Osteoblast (primary cell): ENCODE measurements around the gene TYMS. TPM values are rescaled to one million over a fixed set of nuclear protein-coding genes. Genes with fewer than 3 reads are reported as not detected.

Experiments
- DNase-seq: peaks from one replicate; pipeline ENCODE4 v3.0.0; 2011; ENCODE audit warnings: low spot score, mixed read lengths; ENCODE audit not compliant: insufficient read length; ENCODE audit errors: missing footprints
- H2AFZ ChIP-seq: 2 replicates; pipeline ENCODE4 v1.6.0; 2011; ENCODE audit warnings: mild to moderate bottlenecking, low read length
- H3K27ac ChIP-seq: 2 replicates; pipeline ENCODE4 v1.5.1; 2011; ENCODE audit warnings: mild to moderate bottlenecking, low read depth, low read length, moderate library complexity
- H3K27me3 ChIP-seq: 2 replicates; pipeline ENCODE4 v1.6.0; 2012; ENCODE audit warnings: mild to moderate bottlenecking, control low read depth, inconsistent platforms, low read length, moderate library complexity; ENCODE audit not compliant: insufficient read depth
- H3K36me3 ChIP-seq: 2 replicates; pipeline ENCODE4 v1.5.1; 2011; ENCODE audit warnings: mild to moderate bottlenecking, low read length, control low read depth, moderate library complexity; ENCODE audit not compliant: insufficient read depth
- H3K4me1 ChIP-seq: 2 replicates; pipeline ENCODE4 v1.5.1; 2011; ENCODE audit warnings: mild to moderate bottlenecking, low read length, control low read depth, moderate library complexity; ENCODE audit not compliant: insufficient read depth
- H3K4me2 ChIP-seq: 2 replicates; pipeline ENCODE4 v1.6.0; 2011; ENCODE audit warnings: mild to moderate bottlenecking, low read length; ENCODE audit not compliant: insufficient read depth
- H3K4me3 ChIP-seq: fragments of 200-600 bp; sonication (generic); 3 replicates; pipeline ENCODE4 v1.5.1; 2012; ENCODE audit warnings: mild to moderate bottlenecking, low read length, inconsistent platforms; ENCODE audit not compliant: insufficient read depth
- H3K79me2 ChIP-seq: 2 replicates; pipeline ENCODE4 v1.6.0; 2012; ENCODE audit warnings: mild to moderate bottlenecking, low read length, control low read depth, inconsistent platforms; ENCODE audit not compliant: insufficient read depth
- H3K9me3 ChIP-seq: 2 replicates; pipeline ENCODE4 v1.5.1; 2011; ENCODE audit warnings: low read depth, low read length, control low read depth
- H4K20me1 ChIP-seq: 2 replicates; pipeline ENCODE4 v1.6.0; 2012; ENCODE audit warnings: mild to moderate bottlenecking, low read length, control low read depth; ENCODE audit not compliant: insufficient read depth
- CTCF ChIP-seq: IDR thresholded peaks from 2 replicates; pipeline ENCODE4 v1.5.1; 2011; ENCODE audit warnings: mild to moderate bottlenecking, low read depth, low read length, moderate library complexity; ENCODE audit errors: extremely low read depth
- total RNA-seq: library from RNA; depleted of rRNA; stranded (reverse); fragments of >200 nt; gene quantifications from 2 replicates; pipeline ENCODE4 v1.2.3, GENCODE V29; 2012

The TYMS gene
- total RNA-seq, 1 donor = 4.7 TPM

DNA sequence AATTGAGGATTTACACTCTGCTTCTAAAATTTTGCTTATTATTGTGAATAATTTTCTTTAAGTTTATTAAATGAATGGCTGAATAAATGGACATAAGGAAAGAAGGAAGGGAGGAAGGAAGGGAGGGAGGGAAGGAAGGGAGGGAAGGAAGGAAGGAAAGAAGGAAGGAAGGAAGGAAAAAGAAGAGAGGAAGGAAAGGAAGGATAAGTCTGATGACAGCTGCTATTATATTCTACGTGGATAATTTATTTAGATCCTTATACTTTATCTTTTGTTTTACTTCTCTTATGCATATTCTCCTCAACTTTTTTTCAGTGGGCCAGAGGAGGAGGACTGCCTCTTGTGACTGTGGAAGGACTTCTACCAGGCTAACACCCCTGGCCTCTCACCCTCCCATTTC is 43.3 kb upstream of the TYMS start:
- no peak overlapping the region for H3K4me3 ChIP-seq
- no peaks in the 10 kb centered on the region for H3K36me3 ChIP-seq
- H3K27ac ChIP-seq = no peak overlapping the region
- peaks cover 5% of the 10 kb centered on the region for H3K4me1 ChIP-seq
- no peaks in the 10 kb centered on the region for H4K20me1 ChIP-seq
- H3K4me2 ChIP-seq = no peak overlapping the region
- no peak overlapping the region for H2AFZ ChIP-seq
- TF ChIP-seq CTCF = no peak
- peaks cover 5% of the 10 kb centered on the region for H3K27me3 ChIP-seq
- no peak for DNase-seq
- H3K9me3 ChIP-seq = no peaks in the 10 kb centered on the region
- H3K79me2 ChIP-seq = no peaks in the 10 kb centered on the region

GRCh38 chr18:615092-615521 is 42.3 kb upstream of the TYMS start:
- H3K4me3 ChIP-seq = no peak overlapping the region
- no peak overlapping the region for H3K27ac ChIP-seq
- no peak for TF ChIP-seq CTCF
- peaks cover 5% of the 10 kb centered on the region for H3K4me1 ChIP-seq
- H2AFZ ChIP-seq = no peak overlapping the region
- H3K27me3 ChIP-seq = peaks cover 7% of the 10 kb centered on the region
- DNase-seq = no peak
- no peaks in the 10 kb centered on the region for H3K9me3 ChIP-seq
- no peaks in the 10 kb centered on the region for H4K20me1 ChIP-seq
- no peaks in the 10 kb centered on the region for H3K79me2 ChIP-seq
- no peaks in the 10 kb centered on the region for H3K36me3 ChIP-seq
- no peak overlapping the region for H3K4me2 ChIP-seq

DNA sequence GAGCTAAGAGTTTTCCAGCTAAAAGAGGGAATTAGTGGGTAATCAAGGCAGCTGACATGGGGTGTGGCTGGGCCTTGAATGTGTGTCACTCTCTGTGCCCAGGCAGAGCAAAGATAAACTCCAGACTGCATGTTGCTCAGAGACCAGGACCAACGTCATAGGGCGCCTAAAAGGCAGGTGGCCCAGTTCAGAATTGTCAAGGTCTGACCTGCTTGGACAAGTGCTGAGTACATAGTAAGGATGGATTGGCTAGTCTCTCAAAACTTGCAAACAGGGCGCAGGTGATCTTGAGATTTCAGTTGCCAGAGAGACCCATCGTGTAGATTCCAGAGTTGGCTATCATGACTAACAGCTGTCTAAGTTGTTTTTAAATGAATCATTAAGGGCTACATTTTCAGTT is 41.7 kb upstream of the TYMS start:
- H3K27ac ChIP-seq = no peak overlapping the region
- no peak overlapping the region for H3K4me2 ChIP-seq
- peak; percentile 29 for DNase-seq
- no peaks in the 10 kb centered on the region for H4K20me1 ChIP-seq
- H3K27me3 ChIP-seq = peaks cover 10% of the 10 kb centered on the region
- H3K79me2 ChIP-seq = no peaks in the 10 kb centered on the region
- H2AFZ ChIP-seq = no peak overlapping the region
- peaks cover 5% of the 10 kb centered on the region for H3K4me1 ChIP-seq
- TF ChIP-seq CTCF = no peak
- no peaks in the 10 kb centered on the region for H3K9me3 ChIP-seq
- H3K4me3 ChIP-seq = no peak overlapping the region
- H3K36me3 ChIP-seq = no peaks in the 10 kb centered on the region

GRCh38 chr18:616380-616995 is 41.0 kb upstream of the TYMS start:
- H3K4me1 ChIP-seq = peaks cover 7% of the 10 kb centered on the region
- H3K27ac ChIP-seq = no peak overlapping the region
- H3K79me2 ChIP-seq = no peaks in the 10 kb centered on the region
- no peaks in the 10 kb centered on the region for H3K9me3 ChIP-seq
- no peaks in the 10 kb centered on the region for H3K36me3 ChIP-seq
- peaks cover 9% of the 10 kb centered on the region for H3K27me3 ChIP-seq
- peak; percentile 30 for DNase-seq
- no peaks in the 10 kb centered on the region for H4K20me1 ChIP-seq
- TF ChIP-seq CTCF = peak; percentile 71
- no peak overlapping the region for H3K4me2 ChIP-seq
- H2AFZ ChIP-seq = no peak overlapping the region
- H3K4me3 ChIP-seq = no peak overlapping the region
